Mesothelial cell of epicardium (in vitro differentiated cells): ENCODE measurements around the gene SSBP3. TPM values are rescaled to one million over a fixed set of nuclear protein-coding genes. Genes with fewer than 3 reads are reported as not detected.

Experiments used
- DNase-seq, 2 experiments: peaks; one replicate each; pipeline ENCODE4 v3.0.0; 2021; ENCODE audit warnings: low spot score in 2 of 2; ENCODE audit not compliant: unreplicated experiment in 2 of 2
- H3K27ac Mint-ChIP-seq: 2 replicates; pipeline ENCODE4 v1.8.0; 2021; ENCODE audit warnings: mixed read lengths
- H3K27me3 Mint-ChIP-seq: 2 replicates; pipeline ENCODE4 v1.8.0; 2021; ENCODE audit warnings: low read depth, mixed read lengths
- H3K36me3 Mint-ChIP-seq: 2 replicates; pipeline ENCODE4 v1.8.0; 2021; ENCODE audit warnings: mixed read lengths
- H3K4me1 Mint-ChIP-seq: 2 replicates; pipeline ENCODE4 v1.8.0; 2021; ENCODE audit warnings: mixed read lengths
- H3K4me3 Mint-ChIP-seq: 2 replicates; pipeline ENCODE4 v1.8.0; 2021; ENCODE audit warnings: mild to moderate bottlenecking, moderate library complexity, mixed read lengths
- H3K9me3 Mint-ChIP-seq: 2 replicates; pipeline ENCODE4 v1.8.0; 2021; ENCODE audit warnings: mixed read lengths
- CTCF ChIP-seq: fragments of 200-600 bp; sonication (generic); IDR thresholded peaks from one replicate; pipeline ENCODE4 v1.5.0; 2021; ENCODE audit warnings: antibody characterized with exemption; ENCODE audit not compliant: unreplicated experiment
- total RNA-seq: library from RNA; stranded (reverse); gene quantifications from 3 replicates; pipeline ENCODE4 v1.2.1, GENCODE V29; 2021

Gene SSBP3
- total RNA-seq, 1 donor from 2014 or later, result 172 TPM

GRCh38 chr1:54439550-54440223, 33.5 kb upstream of the SSBP3 start:
- Mint-ChIP-seq H3K4me3 (no peak overlapping the region), H3K36me3 (no peaks in the 10 kb centered on the region), H3K27ac (no peak overlapping the region), H3K4me1 (no peaks in the 10 kb centered on the region), H3K27me3 (no peaks in the 10 kb centered on the region), H3K9me3 (peaks cover 3% of the 10 kb centered on the region)
- TF ChIP-seq CTCF, result no peak
- DNase-seq, result no peak

DNA sequence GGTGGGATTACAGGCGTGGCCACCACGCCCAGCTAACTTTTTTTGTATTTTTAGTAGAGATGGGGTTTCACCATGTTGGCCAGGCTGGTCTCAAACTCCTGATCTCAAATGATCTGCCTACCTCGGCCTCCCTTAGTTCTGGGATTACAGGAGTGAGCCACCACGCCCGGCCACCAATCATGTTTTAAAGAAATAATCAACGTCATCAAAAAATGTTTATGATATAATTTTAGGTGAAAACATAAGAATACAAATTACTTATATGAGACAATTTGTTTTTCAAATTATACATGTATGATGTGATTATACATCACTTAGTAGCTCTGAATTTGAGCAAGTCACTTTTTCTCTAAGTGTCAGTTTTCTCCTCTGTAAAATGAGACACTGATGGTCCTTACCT, 31.6 kb upstream of the SSBP3 start:
- Mint-ChIP-seq H3K4me1 (no peaks in the 10 kb centered on the region), H3K4me3 (no peak overlapping the region), H3K36me3 (no peaks in the 10 kb centered on the region), H3K9me3 (peaks cover 9% of the 10 kb centered on the region), H3K27ac (no peak overlapping the region), H3K27me3 (no peaks in the 10 kb centered on the region)
- TF ChIP-seq CTCF, result no peak
- no peak for DNase-seq

GRCh38 chr1:54436826-54437225, 30.6 kb upstream of the SSBP3 start:
- no peak for DNase-seq
- Mint-ChIP-seq H3K4me3 (no peak overlapping the region), H3K36me3 (no peaks in the 10 kb centered on the region), H3K27me3 (no peaks in the 10 kb centered on the region), H3K9me3 (peaks cover 6% of the 10 kb centered on the region), H3K27ac (no peak overlapping the region), H3K4me1 (no peaks in the 10 kb centered on the region)
- TF ChIP-seq CTCF, result no peak

- H3K4me1 Mint-ChIP-seq, result peaks cover 6% of the 10 kb centered on the region
- no peak for DNase-seq
- H3K4me3 Mint-ChIP-seq, result no peak overlapping the region
- no peak for TF ChIP-seq CTCF
- H3K36me3 Mint-ChIP-seq, result no peaks in the 10 kb centered on the region
- no peak overlapping the region for H3K27ac Mint-ChIP-seq
- H3K9me3 Mint-ChIP-seq, result peaks cover 10% of the 10 kb centered on the region
- no peaks in the 10 kb centered on the region for H3K27me3 Mint-ChIP-seq
These were observed 23.6 kb upstream of the SSBP3 start for GRCh38 chr1:54429838-54430237.

DNA sequence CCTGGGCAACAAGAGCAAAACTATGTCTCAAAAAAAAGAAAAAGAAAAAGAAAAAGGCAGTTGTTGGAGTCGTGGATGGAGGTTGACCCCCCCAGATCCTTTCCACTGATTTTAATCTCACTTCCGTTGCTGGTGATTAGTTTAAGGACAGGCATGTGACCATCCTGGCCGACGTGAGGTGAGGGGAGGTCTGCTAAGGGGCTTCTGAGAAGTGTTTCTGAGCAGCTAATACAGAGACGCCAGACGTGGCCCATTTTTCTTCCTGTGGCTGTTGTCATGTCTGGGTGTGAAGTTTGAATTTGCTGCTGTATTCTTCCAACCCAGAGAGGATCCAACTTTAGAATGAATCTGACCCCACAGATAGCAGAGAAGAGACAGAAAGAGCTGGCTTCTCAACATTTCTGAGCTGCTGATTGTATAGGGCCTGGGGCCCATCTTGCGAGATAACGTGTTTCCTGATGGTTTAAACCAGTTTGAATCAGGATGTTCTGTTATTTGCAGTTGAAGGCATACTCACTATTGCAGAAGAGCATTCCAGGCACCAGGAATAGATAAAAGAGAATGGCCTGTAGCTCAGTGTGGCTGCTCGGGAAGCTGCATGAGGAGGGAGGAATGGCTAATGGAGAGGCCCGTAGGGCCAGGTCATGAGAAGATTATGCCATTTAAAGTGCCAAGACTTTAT, 22.8 kb upstream of the SSBP3 start:
- no peak for DNase-seq
- Mint-ChIP-seq H3K27me3 (no peaks in the 10 kb centered on the region), H3K9me3 (peaks cover 10% of the 10 kb centered on the region), H3K4me3 (no peak overlapping the region), H3K27ac (peak overlapping the region; percentile 64), H3K36me3 (no peaks in the 10 kb centered on the region), H3K4me1 (peaks cover 6% of the 10 kb centered on the region)
- no peak for TF ChIP-seq CTCF
